ENCODE data around the gene STEEP1. TPM values are rescaled to one million over a fixed set of nuclear protein-coding genes. Genes with fewer than 3 reads are reported as not detected.
A peak's percentile ranks its signal among the peaks of the same experiment; 100 is the strongest.

Gene STEEP1
- total RNA-seq, 4 donors from 2014 or later = 20.2 to 26.0 (median 22.5) TPM

DNA sequence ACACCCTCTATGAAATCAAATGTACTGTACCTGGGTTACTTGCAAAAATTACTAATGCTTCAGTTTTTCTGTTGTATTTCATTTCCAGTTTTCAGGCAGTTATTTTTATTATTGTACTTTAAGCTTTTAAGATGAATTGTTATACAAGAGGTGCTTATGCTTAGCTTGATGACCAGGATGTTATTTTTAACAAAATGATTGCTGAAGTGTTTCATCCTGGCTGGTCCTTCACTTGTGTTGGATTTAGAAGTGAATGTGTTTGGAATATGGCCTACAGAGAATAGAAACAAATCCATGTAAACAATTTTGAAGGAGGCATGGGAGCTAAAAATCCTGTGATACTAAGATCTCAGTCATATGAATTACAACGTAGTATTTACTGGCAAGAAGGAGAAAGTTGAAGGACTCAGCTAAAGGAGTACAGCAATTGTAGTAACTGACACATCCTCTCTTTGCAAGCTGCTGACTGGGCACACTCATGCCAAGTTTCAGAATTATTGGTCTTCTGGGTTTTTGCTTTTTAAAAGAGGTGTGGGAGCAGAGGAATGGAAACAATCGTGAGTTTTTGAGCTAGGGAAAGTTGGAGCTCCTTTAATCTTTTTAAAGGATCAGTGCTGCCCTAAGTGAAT is 18.3 kb upstream of the STEEP1 start:
- no peak overlapping the region for H3K4me3 ChIP-seq
- peak overlapping the region in 1 of 4 donors; percentile 19 for H3K27ac ChIP-seq
- WGBS, 2 donors (ENCODE audit: low coverage in 1 of 2) = 17 to 31% methylated on average over 2 of the region's 2 CpGs
- no peak for ATAC-seq
- no peaks in the 10 kb centered on the region for H3K9me3 ChIP-seq
- peaks cover 0 to 3% (median 0%) of the 10 kb centered on the region in 3 donors for H3K4me1 ChIP-seq
- TF ChIP-seq EP300 (IDR thresholded peaks at IDR 0.05) (no peak), POLR2AphosphoS5 (IDR thresholded peaks at IDR 0.05) (no peak), POLR2A (IDR thresholded peaks at IDR 0.05) (no peak)
- TF ChIP-seq, protein P1, sequence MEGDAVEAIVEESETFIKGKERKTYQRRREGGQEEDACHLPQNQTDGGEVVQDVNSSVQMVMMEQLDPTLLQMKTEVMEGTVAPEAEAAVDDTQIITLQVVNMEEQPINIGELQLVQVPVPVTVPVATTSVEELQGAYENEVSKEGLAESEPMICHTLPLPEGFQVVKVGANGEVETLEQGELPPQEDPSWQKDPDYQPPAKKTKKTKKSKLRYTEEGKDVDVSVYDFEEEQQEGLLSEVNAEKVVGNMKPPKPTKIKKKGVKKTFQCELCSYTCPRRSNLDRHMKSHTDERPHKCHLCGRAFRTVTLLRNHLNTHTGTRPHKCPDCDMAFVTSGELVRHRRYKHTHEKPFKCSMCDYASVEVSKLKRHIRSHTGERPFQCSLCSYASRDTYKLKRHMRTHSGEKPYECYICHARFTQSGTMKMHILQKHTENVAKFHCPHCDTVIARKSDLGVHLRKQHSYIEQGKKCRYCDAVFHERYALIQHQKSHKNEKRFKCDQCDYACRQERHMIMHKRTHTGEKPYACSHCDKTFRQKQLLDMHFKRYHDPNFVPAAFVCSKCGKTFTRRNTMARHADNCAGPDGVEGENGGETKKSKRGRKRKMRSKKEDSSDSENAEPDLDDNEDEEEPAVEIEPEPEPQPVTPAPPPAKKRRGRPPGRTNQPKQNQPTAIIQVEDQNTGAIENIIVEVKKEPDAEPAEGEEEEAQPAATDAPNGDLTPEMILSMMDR (IDR thresholded peaks at IDR 0.05) = no peak
- no peaks in the 10 kb centered on the region for H3K27me3 ChIP-seq
- no peaks in the 10 kb centered on the region for H3K36me3 ChIP-seq

DNA sequence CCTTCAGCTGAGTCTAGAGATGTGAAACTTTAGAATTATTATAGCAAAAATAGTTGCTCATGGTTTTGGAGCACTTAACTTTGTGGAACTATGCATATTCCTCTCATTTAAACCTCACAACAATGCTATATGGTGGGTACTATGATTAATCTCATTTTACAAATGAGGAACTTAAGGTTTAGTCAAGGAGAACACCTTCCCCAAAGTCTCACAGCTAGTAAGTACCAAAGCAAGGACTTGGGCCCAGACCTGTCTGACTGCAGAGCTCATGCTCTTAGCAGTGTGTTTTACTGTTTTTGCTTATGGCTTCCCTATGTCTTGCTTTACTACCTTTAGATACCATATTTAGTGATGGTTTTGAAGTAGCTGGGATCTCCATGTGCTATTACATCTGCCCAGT is 14.2 kb upstream of the STEEP1 start:
- Histone ChIP-seq H3K4me3 (no peak overlapping the region), H3K9me3 (no peaks in the 10 kb centered on the region), H3K27me3 (no peaks in the 10 kb centered on the region), H3K4me1 (peaks cover 0 to 18% (median 0%) of the 10 kb centered on the region in 3 donors), H3K36me3 (no peaks in the 10 kb centered on the region), H3K27ac (no peak overlapping the region)
- no peak for ATAC-seq
- TF ChIP-seq POLR2AphosphoS5 (IDR thresholded peaks at IDR 0.05) = no peak
- no peak for TF ChIP-seq POLR2A (IDR thresholded peaks at IDR 0.05)
- TF ChIP-seq, protein P1 (IDR thresholded peaks at IDR 0.05) = no peak
- no peak for TF ChIP-seq EP300 (IDR thresholded peaks at IDR 0.05)

- WGBS, 2 donors (ENCODE audit: low coverage in 1 of 2) = no CpG with 5 or more reads among the region's 86 CpGs
- peak; percentile 96 for ATAC-seq
- H3K4me1 ChIP-seq = peaks cover 0 to 22% (median 0%) of the 10 kb centered on the region in 3 donors
- H3K36me3 ChIP-seq = no peaks in the 10 kb centered on the region
- no peaks in the 10 kb centered on the region for H3K27me3 ChIP-seq
- peak within 1 kb of the TSS; percentile 74 to 100 for H3K4me3 ChIP-seq
- H3K9me3 ChIP-seq = no peaks in the 10 kb centered on the region
- peak within 1 kb of the TSS; percentile 91 to 99 (median 92) for H3K27ac ChIP-seq
- peak; percentile 92 for TF ChIP-seq POLR2AphosphoS5 (IDR thresholded peaks at IDR 0.05)
- TF ChIP-seq POLR2A (IDR thresholded peaks at IDR 0.05) = peak; percentile 78 to 88
- no peak for TF ChIP-seq EP300 (IDR thresholded peaks at IDR 0.05)
- TF ChIP-seq, protein P1 (IDR thresholded peaks at IDR 0.05) = peak in 3 of 4 experiments; percentile 30 to 64 (median 45)
These were observed 9.4 kb upstream of the STEEP1 start, which contains the start of gene UBE2A for GRCh38 chrX:119574394-119575266. Gene UBE2A, plus strand, starts transcription at chrX:119574563. Its CDS starts 149 bp downstream, at chrX:119574712.

DNA sequence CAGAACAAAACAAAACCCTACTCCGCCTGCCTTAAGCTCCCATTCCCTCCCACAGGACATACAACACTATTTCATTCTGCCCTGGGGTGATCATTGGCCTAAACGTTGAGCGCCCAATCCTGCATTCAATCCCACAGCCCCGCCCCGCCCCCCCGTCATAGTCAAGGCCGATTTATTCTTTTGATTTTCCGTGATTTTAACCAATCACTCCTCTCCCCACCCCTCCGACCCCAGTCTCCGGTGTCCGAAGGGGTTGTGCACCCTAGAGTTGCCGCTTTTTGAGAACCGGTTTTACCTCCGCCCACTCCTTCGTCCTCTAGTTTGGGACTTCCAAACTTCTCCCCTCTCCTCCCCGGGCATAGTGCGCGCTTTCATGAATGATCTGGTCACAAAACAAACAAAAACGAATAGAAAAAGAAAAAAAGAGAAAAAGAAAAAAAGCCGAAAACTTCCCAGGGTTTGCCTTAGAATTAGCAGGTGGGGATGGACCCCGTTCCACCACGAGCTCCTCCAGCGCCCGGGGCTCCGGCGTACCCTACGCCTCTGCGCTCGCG is 8.7 kb upstream of the STEEP1 start:
- WGBS, 2 donors (ENCODE audit: low coverage in 1 of 2) = 0 to 4% methylated on average over 6 to 7 of the region's 30 CpGs
- H3K36me3 ChIP-seq = no peaks in the 10 kb centered on the region
- TF ChIP-seq POLR2A (IDR thresholded peaks at IDR 0.05) (no peak), EP300 (IDR thresholded peaks at IDR 0.05) (no peak), POLR2AphosphoS5 (IDR thresholded peaks at IDR 0.05) (no peak)
- TF ChIP-seq, protein P1 (IDR thresholded peaks at IDR 0.05) = no peak
- no peaks in the 10 kb centered on the region for H3K9me3 ChIP-seq
- ATAC-seq = peak; percentile 40
- peaks cover 0 to 22% (median 0%) of the 10 kb centered on the region in 3 donors for H3K4me1 ChIP-seq
- no peaks in the 10 kb centered on the region for H3K27me3 ChIP-seq
- peak overlapping the region; percentile 74 to 100 for H3K4me3 ChIP-seq
- H3K27ac ChIP-seq = peak overlapping the region; percentile 91 to 99 (median 92)
